Kidney (tissue), 14 donors: ENCODE data around the gene HTRA2. TPM values are rescaled to one million over a fixed set of nuclear protein-coding genes. Genes with fewer than 3 reads are reported as not detected.
A peak's percentile ranks its signal among the peaks of the same experiment; 100 is the strongest.

Experiments
- DNase-seq, 5 donors: peaks; one replicate each; pipeline ENCODE4 v3.0.0-alpha.2; 2013 to 2020
- FAIRE-seq: peaks from 2 replicates; lab custom pipeline; 2012; peaks lifted over from hg19 to GRCh38; lab: Jason Lieb, UNC
- H3K27ac ChIP-seq, 2 donors: one replicate each; pipeline ENCODE4 v1.7.0; 2013; ENCODE audit warnings: low read depth in 2 of 2, low read length in 2 of 2, inconsistent platforms in 1 of 2
- H3K27me3 ChIP-seq: one replicate; pipeline ENCODE4 v1.7.1; 2013; ENCODE audit warnings: low read length, inconsistent platforms; ENCODE audit not compliant: control insufficient read depth, insufficient read depth
- H3K36me3 ChIP-seq, 3 donors: one replicate each; pipeline versions ENCODE4 v1.7.0 to v1.7.1; 2013; ENCODE audit warnings: low read length in 3 of 3, control low read depth in 1 of 3, inconsistent platforms in 1 of 3; ENCODE audit not compliant: insufficient read depth in 3 of 3, control insufficient read depth in 2 of 3
- H3K4me1 ChIP-seq, 3 donors: one replicate each; pipeline versions ENCODE4 v1.7.0 to v1.7.1; 2013; ENCODE audit warnings: low read length in 3 of 3, inconsistent platforms in 1 of 3, low read depth in 1 of 3; ENCODE audit not compliant: control insufficient read depth in 2 of 3, insufficient read depth in 2 of 3
- H3K4me3 ChIP-seq, 3 donors: one replicate each; pipeline versions ENCODE4 v1.7.0 to v1.8.1; 2013; ENCODE audit warnings: low read length in 3 of 3, control low read depth in 1 of 3, inconsistent platforms in 1 of 3
- H3K9ac ChIP-seq, 3 donors: one replicate each; pipeline versions ENCODE4 v1.7.0 to v1.7.1; 2013; ENCODE audit warnings: low read length in 3 of 3, control low read depth in 1 of 3, inconsistent platforms in 1 of 3
- H3K9me3 ChIP-seq, 3 donors: one replicate each; pipeline versions ENCODE4 v1.7.0 to v1.7.1; 2013; ENCODE audit warnings: low read length in 3 of 3, control low read depth in 1 of 3, inconsistent platforms in 1 of 3; ENCODE audit not compliant: control insufficient read depth in 2 of 3, insufficient read depth in 1 of 3
- intact Hi-C: fragments of 100-400 bp; cut with DNase I; formaldehyde crosslinking; loops from one replicate; pipeline ENCODE4 v1.11.1; 2022
- polyA plus RNA-seq: library from polyadenylated mRNA; stranded (reverse); fragments of 350-450 nt; fragmentation: Illumina TruSeq; extraction: RNeasy Lipid Tissue Mini Kit (QIAGEN cat#74804); gene quantifications from one replicate; pipeline ENCODE4 v1.2.3, GENCODE V29; 2014; ENCODE audit warnings: low read depth, low replicate concordance; ENCODE audit not compliant: insufficient read depth
- total RNA-seq: library from RNA; stranded (reverse); fragmentation: NEBNext Ultra II Directional; extraction: Animal tissue kit (Norgen Biotek cat#: 25700); gene quantifications from one replicate; pipeline ENCODE4 v1.2.1, GENCODE V29; 2021
- TF ChIP-seq, protein P1 (sequence below): IDR thresholded peaks from 3 replicates; pipeline ENCODE4 v1.5.1; 2012; ENCODE audit warnings: mild to moderate bottlenecking, moderate library complexity, borderline replicate concordance; ENCODE audit not compliant: insufficient read depth; ENCODE audit errors: extremely low read depth
- donor health status: control.
- donor health status: control.
- donor health status: control.
- donor health status: control.
- donor health status: control.
- donor health status: DM: yes; HTN: yes; CAD: no.
- donor health status: Normal renal cell carcinoma (clear cell type).

Gene HTRA2
- total and polyA plus RNA-seq, 2 donors from 2014 or later = 30.8 to 44.2 TPM

DNA sequence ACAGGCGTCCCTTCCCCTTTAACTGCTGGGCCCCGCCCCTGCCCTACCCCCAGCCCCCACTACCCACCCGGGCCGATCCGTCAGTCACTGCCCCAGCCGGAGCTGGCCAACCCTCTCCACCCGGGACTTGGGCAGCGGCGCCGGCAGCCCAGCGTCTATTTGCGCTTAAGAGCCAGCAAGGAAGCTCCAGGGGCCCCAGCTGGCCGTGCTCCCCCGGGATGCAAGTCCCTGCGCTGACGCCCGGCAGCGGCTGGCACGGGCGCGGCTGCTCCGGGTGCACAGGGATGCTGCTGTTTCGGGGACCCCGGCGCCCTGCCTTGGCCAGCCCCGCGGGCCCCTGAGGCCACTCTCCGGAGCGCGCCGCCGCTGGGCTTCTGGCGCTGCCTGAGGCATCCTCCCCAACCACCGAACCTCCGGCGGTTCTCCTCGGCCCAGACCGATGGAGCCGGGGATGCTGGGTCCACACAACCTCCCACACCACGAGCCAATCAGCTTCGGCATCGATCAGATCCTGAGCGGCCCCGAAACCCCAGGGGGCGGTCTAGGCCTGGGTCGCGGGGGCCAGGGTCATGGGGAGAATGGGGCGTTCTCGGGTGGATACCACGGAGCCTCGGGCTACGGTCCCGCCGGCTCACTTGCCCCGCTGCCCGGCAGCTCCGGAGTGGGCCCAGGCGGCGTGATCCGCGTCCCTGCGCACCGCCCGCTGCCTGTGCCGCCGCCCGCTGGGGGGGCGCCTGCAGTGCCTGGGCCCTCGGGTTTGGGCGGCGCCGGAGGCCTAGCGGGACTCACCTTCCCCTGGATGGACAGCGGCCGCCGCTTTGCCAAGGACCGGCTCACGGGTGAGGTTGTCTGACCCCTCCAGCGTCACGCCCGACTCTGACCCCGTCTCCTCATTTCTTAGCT is 15.1 kb upstream of the HTRA2 start, which contains the start of gene TLX2:
TSS of gene TLX2 (plus strand) at position 83 of the 903 bp plus-strand sequence. CDS start at position 440, 357 bp downstream.
- Histone ChIP-seq H3K9ac (no peak within 1 kb of the TSS), H3K27me3 (peaks cover 68% of the 10 kb centered on the region), H3K4me1 (peaks cover 0 to 5% (median 0%) of the 10 kb centered on the region in 3 donors), H3K36me3 (no peaks in the 10 kb centered on the region), H3K9me3 (no peaks in the 10 kb centered on the region), H3K4me3 (no peak within 1 kb of the TSS), H3K27ac (no peak within 1 kb of the TSS)
- intact Hi-C loops = no loop called here
- TF ChIP-seq, protein P1, sequence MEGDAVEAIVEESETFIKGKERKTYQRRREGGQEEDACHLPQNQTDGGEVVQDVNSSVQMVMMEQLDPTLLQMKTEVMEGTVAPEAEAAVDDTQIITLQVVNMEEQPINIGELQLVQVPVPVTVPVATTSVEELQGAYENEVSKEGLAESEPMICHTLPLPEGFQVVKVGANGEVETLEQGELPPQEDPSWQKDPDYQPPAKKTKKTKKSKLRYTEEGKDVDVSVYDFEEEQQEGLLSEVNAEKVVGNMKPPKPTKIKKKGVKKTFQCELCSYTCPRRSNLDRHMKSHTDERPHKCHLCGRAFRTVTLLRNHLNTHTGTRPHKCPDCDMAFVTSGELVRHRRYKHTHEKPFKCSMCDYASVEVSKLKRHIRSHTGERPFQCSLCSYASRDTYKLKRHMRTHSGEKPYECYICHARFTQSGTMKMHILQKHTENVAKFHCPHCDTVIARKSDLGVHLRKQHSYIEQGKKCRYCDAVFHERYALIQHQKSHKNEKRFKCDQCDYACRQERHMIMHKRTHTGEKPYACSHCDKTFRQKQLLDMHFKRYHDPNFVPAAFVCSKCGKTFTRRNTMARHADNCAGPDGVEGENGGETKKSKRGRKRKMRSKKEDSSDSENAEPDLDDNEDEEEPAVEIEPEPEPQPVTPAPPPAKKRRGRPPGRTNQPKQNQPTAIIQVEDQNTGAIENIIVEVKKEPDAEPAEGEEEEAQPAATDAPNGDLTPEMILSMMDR = no peak
- FAIRE-seq = no peak
- peak; percentile 35 to 83 (median 37) for DNase-seq

- intact Hi-C loops = no loop called here
- no peaks in the 10 kb centered on the region for H3K9me3 ChIP-seq
- DNase-seq (peak in 4 of 5 donors; percentile 9 to 65 (median 23)), FAIRE-seq (no peak)
- no peak overlapping the region for H3K9ac ChIP-seq
- H3K4me1 ChIP-seq = peaks cover 0 to 5% (median 0%) of the 10 kb centered on the region in 3 donors
- H3K27me3 ChIP-seq = peaks cover 60% of the 10 kb centered on the region
- H3K27ac ChIP-seq = no peak overlapping the region
- no peaks in the 10 kb centered on the region for H3K36me3 ChIP-seq
- TF ChIP-seq, protein P1 = no peak
- no peak overlapping the region for H3K4me3 ChIP-seq
Measured at GRCh38 chr2:74515271-74515980, 14.3 kb upstream of the HTRA2 start.

GRCh38 chr2:74515981-74516633 is 13.6 kb upstream of the HTRA2 start:
- Histone ChIP-seq H3K27me3 (peaks cover 55% of the 10 kb centered on the region), H3K9me3 (no peaks in the 10 kb centered on the region), H3K27ac (no peak overlapping the region), H3K4me3 (peak overlapping the region in 1 of 3 donors; percentile 13), H3K4me1 (peaks cover 0 to 5% (median 0%) of the 10 kb centered on the region in 3 donors), H3K9ac (no peak overlapping the region), H3K36me3 (no peaks in the 10 kb centered on the region)
- DNase-seq (peak; percentile 86 to 91 (median 89)), FAIRE-seq (no peak)
- intact Hi-C loops = no loop called here
- TF ChIP-seq, protein P1 = no peak
